Activated T-helper 9 cell treated with anti-CD3 and anti-CD28 coated beads, Interleukin-2, amount 50 U/mL, for 16 hours (primary cell): ENCODE measurements around the gene TXNDC8.
"Not testable (repeated sequence)": the region's sequence is repeated elsewhere in the genome, so short reads cannot be mapped to it uniquely, and the experiment has no call there.

ENCODE experiments used
- DNase-seq: peaks from one replicate; pipeline ENCODE4 v3.0.0-alpha.2; 2020; ENCODE audit warnings: low read depth

Gene TXNDC8

GRCh38 chr9:110327716-110328115, 9.9 kb downstream of the TXNDC8 start:
- DNase-seq = no peak

GRCh38 chr9:110323818-110324217, 13.8 kb downstream of the TXNDC8 start:
- DNase-seq = no peak

GRCh38 chr9:110320651-110321445, 16.8 kb downstream of the TXNDC8 start:
- no peak for DNase-seq

- no peak for DNase-seq
Observed at GRCh38 chr9:110319781-110320492, 17.7 kb downstream of the TXNDC8 start.

- DNase-seq = no peak
Observed at GRCh38 chr9:110317911-110318310, 19.8 kb downstream of the TXNDC8 start.

DNA sequence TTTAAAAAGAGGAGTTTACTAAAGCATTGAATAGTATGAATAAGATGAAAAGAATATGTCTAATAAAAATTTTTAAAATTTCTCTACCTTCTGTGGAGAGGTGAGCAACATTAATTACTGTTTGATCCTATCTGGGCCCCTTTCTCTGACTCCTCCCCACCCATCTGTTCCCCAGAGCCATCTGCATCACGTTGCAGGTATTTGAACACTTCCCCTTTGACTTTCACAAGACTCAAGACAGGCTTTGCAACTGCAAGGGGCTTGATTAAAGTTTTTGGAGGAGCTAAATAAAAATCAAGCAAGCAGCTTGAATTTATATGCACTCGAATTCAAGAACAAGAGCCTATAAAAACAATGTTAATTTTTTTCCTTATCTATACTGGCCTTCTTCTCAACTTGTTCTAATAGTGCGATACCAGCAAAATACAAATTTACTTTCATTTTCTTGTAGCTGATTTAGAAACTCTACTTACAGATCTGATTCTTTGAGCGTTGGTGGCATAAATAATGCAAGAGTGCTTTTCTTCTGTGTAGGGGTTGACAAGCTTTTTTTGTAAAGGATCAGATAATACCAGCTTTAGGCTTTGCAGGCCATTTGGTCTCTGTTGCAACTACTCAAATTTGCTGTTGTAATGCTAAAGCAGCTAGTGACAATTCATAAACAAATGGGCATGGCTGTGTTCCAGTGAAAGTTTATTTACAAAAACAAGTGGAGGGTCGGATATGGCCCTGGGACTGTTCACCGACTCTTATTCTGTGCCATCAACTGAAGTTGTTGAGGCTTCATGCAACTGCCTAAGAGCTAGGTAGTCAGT, 21.2 kb downstream of the TXNDC8 start:
- no peak for DNase-seq

GRCh38 chr9:110311978-110312377, 25.7 kb downstream of the TXNDC8 start:
- not testable (repeated sequence) for DNase-seq

GRCh38 chr9:110309681-110310080, 28.0 kb downstream of the TXNDC8 start:
- DNase-seq = no peak

DNA sequence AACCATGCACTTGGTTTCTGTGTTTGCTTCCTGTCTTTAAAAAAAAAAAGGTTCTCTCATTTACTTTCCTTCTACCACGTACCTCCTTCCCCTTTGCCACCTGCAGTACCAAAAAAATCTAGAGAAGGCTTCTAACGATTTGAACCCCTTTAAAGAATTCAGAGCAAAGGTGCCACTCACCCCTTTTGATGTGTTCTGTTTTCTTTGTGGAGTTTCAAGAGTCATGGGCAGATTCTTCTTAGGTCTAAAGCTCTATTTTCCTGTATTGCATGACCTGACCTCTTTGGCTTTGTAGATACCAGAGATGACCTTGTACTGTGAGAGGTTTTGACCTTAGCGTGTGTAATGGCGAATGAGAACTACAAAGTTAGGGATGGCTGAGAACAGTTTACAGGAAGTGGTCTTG, 29.0 kb downstream of the TXNDC8 start:
- DNase-seq = no peak

DNA sequence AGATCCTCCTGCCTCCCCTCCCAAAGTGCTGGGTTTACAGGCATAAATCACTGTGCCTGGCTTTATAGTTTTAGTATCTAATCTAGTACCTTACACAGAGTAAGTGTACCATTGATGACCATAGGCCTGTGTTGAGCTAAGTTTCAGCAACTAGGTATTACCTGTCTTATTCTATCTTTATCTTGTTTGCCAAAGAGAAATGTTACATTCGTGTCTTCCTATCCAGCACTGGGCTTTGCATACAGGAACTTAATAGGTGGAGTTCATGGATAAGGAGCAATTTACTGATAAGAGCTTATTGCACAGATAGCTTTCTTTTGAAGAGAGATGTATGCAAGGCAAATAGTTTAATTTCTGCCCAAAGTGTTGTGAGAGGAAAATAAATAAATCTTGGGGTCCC, 30.5 kb downstream of the TXNDC8 start:
- DNase-seq = no peak

- DNase-seq = no peak
Observed at GRCh38 chr9:110303133-110303532, 34.5 kb downstream of the TXNDC8 start.

DNA sequence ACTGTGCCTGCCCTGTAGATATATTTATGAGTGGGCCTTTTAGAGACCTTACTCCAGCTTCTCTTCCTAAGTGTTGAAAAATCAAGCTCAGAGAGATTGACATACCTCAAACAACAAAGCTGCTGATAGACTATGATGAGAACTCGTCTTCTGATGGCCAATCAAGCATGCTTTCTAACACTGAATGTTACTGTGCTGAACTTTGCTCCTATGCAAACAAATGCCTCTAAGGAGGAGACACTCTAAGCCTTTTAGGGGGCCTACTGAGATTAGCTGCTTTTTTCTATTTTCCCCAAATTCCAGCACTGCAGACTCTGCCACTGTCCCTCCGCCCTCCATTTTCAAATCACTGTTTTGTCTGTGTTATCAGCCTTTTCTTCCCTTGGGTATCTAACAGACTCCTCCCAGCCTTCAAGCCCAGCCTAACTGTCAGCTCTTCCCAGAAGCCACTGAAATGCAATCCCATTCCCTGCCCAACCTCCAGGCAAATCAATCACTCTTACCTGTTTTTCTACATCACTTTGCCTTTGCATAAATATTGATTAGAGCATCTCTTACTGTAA, 39.5 kb downstream of the TXNDC8 start:
- DNase-seq = no peak

DNA sequence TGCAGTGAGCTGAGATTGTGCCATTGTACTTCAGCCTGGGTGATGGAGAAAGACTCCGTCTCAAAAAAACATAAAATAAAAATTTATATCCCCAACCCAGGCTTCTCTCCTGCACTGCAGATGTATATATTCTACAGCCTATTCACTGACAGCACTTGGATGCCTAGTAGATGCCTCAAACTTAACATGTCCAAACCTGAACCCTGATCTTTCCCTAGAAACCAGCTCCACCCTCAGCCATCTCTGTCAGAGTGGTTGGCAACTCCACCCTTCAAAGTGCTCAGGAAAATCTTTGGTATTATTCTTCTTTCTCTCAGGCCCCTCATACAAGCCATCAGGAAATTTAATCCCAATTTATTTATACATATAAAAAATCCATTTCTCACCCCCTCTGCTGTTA, 44.4 kb downstream of the TXNDC8 start:
- DNase-seq = no peak

- no peak for DNase-seq
Observed at GRCh38 chr9:110291921-110292557, 45.6 kb downstream of the TXNDC8 start.

DNA sequence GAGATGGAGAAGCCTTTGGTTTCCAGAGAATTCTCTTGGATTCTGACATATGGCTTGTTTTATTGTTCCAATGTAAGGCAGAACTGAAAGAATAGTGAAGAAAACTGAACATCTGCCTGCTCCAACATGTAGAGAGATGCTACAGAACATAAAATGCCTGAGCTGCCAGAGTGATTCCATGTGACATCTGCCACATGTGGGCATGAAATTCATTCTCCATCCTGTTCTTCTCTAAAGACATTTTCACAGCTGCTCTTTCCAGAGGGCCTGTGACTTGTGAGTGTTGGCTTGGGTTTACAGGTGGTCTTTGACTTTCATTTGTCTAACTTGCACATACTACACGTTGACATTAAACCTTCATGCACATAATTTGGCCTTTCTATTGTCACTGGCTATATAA, 47.7 kb downstream of the TXNDC8 start:
- DNase-seq = no peak

DNA sequence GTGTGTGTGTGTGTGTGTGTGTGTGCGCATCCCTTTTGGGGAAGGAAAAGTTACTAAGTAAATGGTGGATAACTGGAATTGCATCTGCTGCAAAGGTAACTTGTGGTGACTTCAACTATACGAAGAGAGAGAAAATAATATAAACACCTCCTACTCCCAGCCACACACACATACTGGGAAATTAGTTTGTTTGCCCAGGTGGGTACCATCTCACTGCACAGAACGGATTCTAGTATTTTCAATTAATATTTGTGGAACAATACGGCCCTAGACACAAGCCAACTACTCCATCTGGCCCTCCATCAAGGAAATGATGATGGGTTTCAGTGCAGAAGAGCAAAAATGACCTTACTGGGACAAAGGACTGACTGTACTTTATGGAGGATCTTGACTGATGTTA, 49.2 kb downstream of the TXNDC8 start:
- no peak for DNase-seq

GRCh38 chr9:110287289-110287680, 50.4 kb downstream of the TXNDC8 start:
- DNase-seq = no peak

GRCh38 chr9:110284211-110284844, 53.3 kb downstream of the TXNDC8 start:
- DNase-seq = no peak

DNA sequence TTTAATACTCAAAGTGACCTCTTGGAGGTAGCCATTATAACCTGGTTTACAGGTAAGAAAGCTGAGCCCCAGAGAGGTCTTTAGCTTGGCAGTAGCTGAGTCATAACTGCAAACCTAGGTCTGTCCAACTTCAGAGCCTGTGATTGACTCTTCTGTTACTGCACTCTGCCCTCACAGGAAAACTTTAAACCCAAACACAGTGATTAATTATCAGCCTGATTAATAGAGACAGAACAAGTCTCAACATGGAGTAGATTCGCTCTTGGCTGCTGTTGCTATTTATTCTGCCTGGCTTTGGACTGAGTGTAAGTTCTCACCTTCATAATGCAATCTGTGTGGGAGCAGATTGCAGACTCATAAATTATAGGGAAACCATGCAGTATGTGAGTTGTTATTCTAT, 53.9 kb downstream of the TXNDC8 start:
- no peak for DNase-seq

DNA sequence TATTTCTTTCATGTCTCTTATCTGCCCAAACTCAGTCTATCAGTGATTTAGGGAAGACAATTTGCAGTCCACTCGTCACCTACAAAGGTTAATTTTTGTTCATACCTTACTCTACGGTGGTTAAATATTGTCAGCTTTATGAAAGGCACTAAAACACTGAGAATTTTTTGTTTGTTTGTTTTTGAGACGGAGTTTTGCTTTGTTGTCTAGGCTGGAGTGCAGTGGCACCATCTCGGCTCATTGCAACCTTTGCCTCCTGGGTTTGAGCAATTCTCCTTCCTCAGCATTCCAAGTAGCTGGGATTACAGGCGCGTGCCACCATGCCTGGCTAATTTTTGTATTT, 55.0 kb downstream of the TXNDC8 start:
- no peak for DNase-seq

- DNase-seq = no peak
Observed at GRCh38 chr9:110282018-110282738, 55.5 kb downstream of the TXNDC8 start.
